ENCODE measurements around the gene DCDC1. TPM values are rescaled to one million over a fixed set of nuclear protein-coding genes. Genes with fewer than 3 reads are reported as not detected.

Gene DCDC1
- total and polyA plus RNA-seq, 2 experiments from 2014 or later = 1.1 TPM; not detected in 1

DNA sequence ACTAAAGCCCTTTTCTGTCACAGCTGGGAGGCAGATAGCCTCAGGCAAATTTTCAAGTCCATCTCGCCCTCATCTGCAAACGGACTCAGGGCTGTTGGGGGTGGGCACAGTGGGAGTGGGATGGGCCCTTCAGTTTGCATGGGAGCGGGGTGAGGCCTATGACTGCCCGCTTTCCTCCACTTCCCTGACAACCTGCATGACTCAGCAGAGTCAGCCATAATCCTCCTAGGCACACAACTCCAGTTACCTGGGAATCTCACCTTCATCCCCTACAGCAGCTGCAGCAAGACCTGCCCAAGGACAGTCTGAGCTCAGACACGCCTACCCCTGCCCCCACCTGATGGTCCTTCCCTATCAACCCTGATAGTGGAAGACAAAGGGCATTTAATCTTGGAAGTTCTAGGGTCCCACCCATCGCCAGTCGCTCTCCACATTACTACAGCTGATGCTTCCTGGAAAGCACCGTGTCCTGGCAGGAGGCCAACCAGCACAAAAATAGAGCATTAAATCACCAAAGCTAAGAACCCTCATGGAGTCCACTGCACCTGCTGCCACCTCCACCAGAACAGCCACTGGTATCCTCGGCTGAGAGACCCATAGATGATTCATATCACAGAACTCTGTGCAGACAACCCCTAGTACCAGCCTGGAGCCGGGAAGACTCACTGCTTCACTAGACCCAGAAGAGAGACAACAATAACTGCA is 319.3 kb downstream of the DCDC1 start:
- no peaks in the 10 kb centered on the region for H3K9me3 ChIP-seq (ENCODE audit: low read depth)
- H3K4me3 ChIP-seq = no peak overlapping the region
- H3K4me1 ChIP-seq (ENCODE audit: low read depth) = no peaks in the 10 kb centered on the region
- TF ChIP-seq, protein P1, sequence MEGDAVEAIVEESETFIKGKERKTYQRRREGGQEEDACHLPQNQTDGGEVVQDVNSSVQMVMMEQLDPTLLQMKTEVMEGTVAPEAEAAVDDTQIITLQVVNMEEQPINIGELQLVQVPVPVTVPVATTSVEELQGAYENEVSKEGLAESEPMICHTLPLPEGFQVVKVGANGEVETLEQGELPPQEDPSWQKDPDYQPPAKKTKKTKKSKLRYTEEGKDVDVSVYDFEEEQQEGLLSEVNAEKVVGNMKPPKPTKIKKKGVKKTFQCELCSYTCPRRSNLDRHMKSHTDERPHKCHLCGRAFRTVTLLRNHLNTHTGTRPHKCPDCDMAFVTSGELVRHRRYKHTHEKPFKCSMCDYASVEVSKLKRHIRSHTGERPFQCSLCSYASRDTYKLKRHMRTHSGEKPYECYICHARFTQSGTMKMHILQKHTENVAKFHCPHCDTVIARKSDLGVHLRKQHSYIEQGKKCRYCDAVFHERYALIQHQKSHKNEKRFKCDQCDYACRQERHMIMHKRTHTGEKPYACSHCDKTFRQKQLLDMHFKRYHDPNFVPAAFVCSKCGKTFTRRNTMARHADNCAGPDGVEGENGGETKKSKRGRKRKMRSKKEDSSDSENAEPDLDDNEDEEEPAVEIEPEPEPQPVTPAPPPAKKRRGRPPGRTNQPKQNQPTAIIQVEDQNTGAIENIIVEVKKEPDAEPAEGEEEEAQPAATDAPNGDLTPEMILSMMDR (IDR thresholded peaks at IDR 0.05; ENCODE audit: low read depth, low read length) = no peak
- H3K27me3 ChIP-seq = no peaks in the 10 kb centered on the region
- H3K27ac ChIP-seq = no peak overlapping the region
- no peaks in the 10 kb centered on the region for H3K36me3 ChIP-seq
- peak in 1 of 2 donors; percentile 2 for DNase-seq (ENCODE audit: low read depth in 1 of 2, low spot score in 1 of 2)

GRCh38 chr11:31045335-31045734 is 324.2 kb downstream of the DCDC1 start:
- Histone ChIP-seq H3K27me3 (no peaks in the 10 kb centered on the region), H3K4me1 (ENCODE audit: low read depth) (no peaks in the 10 kb centered on the region), H3K27ac (no peak overlapping the region), H3K4me3 (no peak overlapping the region), H3K9me3 (ENCODE audit: low read depth) (no peaks in the 10 kb centered on the region), H3K36me3 (no peaks in the 10 kb centered on the region)
- TF ChIP-seq, protein P1 (IDR thresholded peaks at IDR 0.05; ENCODE audit: low read depth, low read length) = peak; percentile 17
- DNase-seq (ENCODE audit: low read depth in 1 of 2, low spot score in 1 of 2) = peak; percentile 14 to 35

- H3K36me3 ChIP-seq = no peaks in the 10 kb centered on the region
- TF ChIP-seq, protein P1 (IDR thresholded peaks at IDR 0.05; ENCODE audit: low read depth, low read length) = no peak
- H3K9me3 ChIP-seq (ENCODE audit: low read depth) = no peaks in the 10 kb centered on the region
- no peak overlapping the region for H3K4me3 ChIP-seq
- DNase-seq (ENCODE audit: low read depth in 1 of 2, low spot score in 1 of 2) = no peak
- no peaks in the 10 kb centered on the region for H3K4me1 ChIP-seq (ENCODE audit: low read depth)
- H3K27ac ChIP-seq = no peak overlapping the region
- no peaks in the 10 kb centered on the region for H3K27me3 ChIP-seq
Measured at GRCh38 chr11:31030138-31030792, 339.3 kb downstream of the DCDC1 start.

DNA sequence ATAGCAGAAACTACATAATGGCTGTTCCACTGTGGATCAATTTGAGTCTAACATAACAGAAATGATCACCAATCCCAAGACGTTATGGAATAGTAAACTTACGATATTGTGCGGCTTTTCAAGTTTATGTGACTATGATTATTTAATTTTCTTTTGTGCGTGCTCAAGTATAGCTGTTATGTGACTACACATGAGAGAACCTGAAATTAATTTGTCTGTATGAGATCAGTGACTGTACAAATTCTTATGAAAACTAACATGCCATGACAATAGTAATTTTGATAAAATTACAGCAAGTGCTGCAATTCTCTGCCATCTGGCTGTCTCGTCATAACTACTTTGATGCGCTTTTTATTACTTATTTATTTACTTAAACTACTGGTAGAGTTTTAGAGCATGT is 343.2 kb downstream of the DCDC1 start:
- Histone ChIP-seq H3K27ac (no peak overlapping the region), H3K4me3 (no peak overlapping the region), H3K27me3 (no peaks in the 10 kb centered on the region), H3K9me3 (ENCODE audit: low read depth) (no peaks in the 10 kb centered on the region), H3K4me1 (ENCODE audit: low read depth) (no peaks in the 10 kb centered on the region), H3K36me3 (no peaks in the 10 kb centered on the region)
- DNase-seq (ENCODE audit: low read depth in 1 of 2, low spot score in 1 of 2) = no peak
- TF ChIP-seq, protein P1 (IDR thresholded peaks at IDR 0.05; ENCODE audit: low read depth, low read length) = no peak

DNA sequence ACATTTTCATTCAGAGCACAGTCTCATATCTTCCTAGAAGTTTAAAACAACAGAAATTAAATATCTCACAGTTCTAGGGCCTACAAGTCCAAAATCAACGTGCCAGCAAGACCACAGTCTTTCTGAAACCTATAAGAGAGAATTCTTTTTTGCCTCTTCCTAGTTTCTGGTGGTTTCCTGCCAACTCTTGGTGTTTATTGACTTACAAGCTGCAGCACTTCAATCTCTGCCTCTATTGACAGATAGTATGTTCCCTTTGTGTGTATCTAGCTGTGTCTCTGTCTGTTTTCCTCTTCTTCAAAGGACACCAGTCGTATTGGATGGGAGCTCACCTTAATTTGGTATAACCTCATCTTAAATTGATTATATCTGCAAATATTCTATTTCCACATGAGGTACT is 347.5 kb downstream of the DCDC1 start:
- no peaks in the 10 kb centered on the region for H3K4me1 ChIP-seq (ENCODE audit: low read depth)
- no peak overlapping the region for H3K27ac ChIP-seq
- TF ChIP-seq, protein P1 (IDR thresholded peaks at IDR 0.05; ENCODE audit: low read depth, low read length) = no peak
- DNase-seq (ENCODE audit: low read depth in 1 of 2, low spot score in 1 of 2) = no peak
- H3K9me3 ChIP-seq (ENCODE audit: low read depth) = no peaks in the 10 kb centered on the region
- no peak overlapping the region for H3K4me3 ChIP-seq
- no peaks in the 10 kb centered on the region for H3K36me3 ChIP-seq
- H3K27me3 ChIP-seq = no peaks in the 10 kb centered on the region
